ENCODE data around the gene PHACTR1. TPM values are rescaled to one million over a fixed set of nuclear protein-coding genes. Genes with fewer than 3 reads are reported as not detected.
"Not testable (repeated sequence)": the region's sequence is repeated elsewhere in the genome, so short reads cannot be mapped to it uniquely, and the experiment has no call there.

PHACTR1 gene
- total RNA-seq, 1 experiment from 2014 or later: 15.5 TPM

GRCh38 chr6:13159300-13159699 lies 442.7 kb downstream of the PHACTR1 start (continued):
- TF ChIP-seq ZBTB43 (CRISPR knock-in tag; IDR thresholded peaks at IDR 0.05) (no peak), ZSCAN18 (CRISPR knock-in tag; IDR thresholded peaks at IDR 0.05) (no peak), ZNF671 (CRISPR knock-in tag; IDR thresholded peaks at IDR 0.05) (no peak), ZNF138 (CRISPR knock-in tag; conservative IDR thresholded peaks at IDR 0.05) (no peak), ZNF281 (CRISPR knock-in tag; IDR thresholded peaks at IDR 0.05) (no peak), FOXP4 (CRISPR knock-in tag; IDR thresholded peaks at IDR 0.05) (no peak), GABPB1 (CRISPR knock-in tag; IDR thresholded peaks at IDR 0.05) (no peak), ATF3 (CRISPR knock-in tag; conservative IDR thresholded peaks at IDR 0.05) (no peak), ATF1 (CRISPR knock-in tag; IDR thresholded peaks at IDR 0.05) (no peak), NFE2L1 (CRISPR knock-in tag; IDR thresholded peaks at IDR 0.05) (no peak), MAX (CRISPR knock-in tag; IDR thresholded peaks at IDR 0.05) (no peak), ZNF416 (CRISPR knock-in tag; IDR thresholded peaks at IDR 0.05) (no peak), PREB (CRISPR knock-in tag; IDR thresholded peaks at IDR 0.05; ENCODE audit: borderline replicate concordance) (no peak), FOXJ3 (CRISPR knock-in tag; IDR thresholded peaks at IDR 0.05; ENCODE audit: borderline replicate concordance) (no peak)

- POLR2A ChIA-PET: interaction anchor here (0.6 kb wide), 1 partner anchor 505 kb away, joined by 4 read pairs; no protein-coding TSS in a partner anchor
- H3K4me3 Mint-ChIP-seq; H3K4me1 Mint-ChIP-seq; H3K27me3 Mint-ChIP-seq (ENCODE audit: low read depth); ATAC-seq; CTCF ChIA-PET; H3K9me3 Mint-ChIP-seq; DNase-seq (ENCODE audit: low spot score); H3K27ac Mint-ChIP-seq; H3K36me3 Mint-ChIP-seq: not testable (repeated sequence)
These were observed 443.3 kb downstream of the PHACTR1 start for GRCh38 chr6:13159822-13160221.

Data from WTC11 (cell line).